Measurements from ENCODE around the gene GAMT.

The GAMT gene

DNA sequence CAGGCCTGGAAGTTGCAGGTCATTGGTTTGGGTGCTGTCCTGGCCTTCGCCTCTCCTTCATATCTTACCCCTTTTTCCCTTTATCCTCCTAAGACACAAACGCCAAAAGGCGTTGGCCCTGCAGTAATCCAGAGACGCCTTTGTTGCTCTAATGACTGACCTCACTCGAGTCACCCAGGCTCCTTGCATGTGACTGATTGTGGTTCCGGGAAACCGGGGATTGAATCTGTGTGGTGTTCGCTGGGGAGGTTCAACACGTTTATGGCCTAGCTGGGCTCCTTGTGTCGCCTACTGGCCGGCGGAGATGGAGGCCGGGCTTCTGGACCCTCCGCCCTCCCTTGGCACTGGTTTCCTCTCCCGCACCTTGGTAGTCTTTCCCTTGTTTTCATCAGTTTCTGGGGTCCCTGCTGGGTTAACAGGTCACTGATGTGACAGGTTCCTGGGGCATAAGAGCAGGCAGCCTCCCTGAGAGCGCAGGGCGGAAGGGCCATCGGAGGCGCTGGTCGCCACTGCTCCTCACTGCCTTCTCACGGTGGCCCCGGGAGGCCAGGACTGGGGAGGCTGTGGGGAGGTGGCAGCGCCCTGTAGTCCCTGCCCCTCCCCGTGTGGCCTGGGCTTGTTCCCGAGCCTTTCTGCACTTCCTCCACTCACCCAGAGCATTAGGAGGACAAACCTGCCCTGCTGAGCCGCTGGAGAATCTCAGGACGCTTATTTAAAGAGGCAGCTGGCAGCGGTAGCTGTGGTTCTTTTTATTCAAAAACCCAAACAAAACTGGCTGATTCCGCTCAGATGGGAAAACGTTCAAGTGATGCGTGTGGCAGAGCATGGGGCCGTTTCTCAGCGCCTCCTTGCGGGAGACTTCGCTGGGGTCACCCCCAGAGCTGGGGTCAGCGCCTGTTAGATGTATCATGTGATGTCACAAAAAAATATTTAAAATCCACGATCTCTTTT, 35.7 kb downstream of the GAMT start:
- DNase-seq (ENCODE audit: low spot score): no peak

DNA sequence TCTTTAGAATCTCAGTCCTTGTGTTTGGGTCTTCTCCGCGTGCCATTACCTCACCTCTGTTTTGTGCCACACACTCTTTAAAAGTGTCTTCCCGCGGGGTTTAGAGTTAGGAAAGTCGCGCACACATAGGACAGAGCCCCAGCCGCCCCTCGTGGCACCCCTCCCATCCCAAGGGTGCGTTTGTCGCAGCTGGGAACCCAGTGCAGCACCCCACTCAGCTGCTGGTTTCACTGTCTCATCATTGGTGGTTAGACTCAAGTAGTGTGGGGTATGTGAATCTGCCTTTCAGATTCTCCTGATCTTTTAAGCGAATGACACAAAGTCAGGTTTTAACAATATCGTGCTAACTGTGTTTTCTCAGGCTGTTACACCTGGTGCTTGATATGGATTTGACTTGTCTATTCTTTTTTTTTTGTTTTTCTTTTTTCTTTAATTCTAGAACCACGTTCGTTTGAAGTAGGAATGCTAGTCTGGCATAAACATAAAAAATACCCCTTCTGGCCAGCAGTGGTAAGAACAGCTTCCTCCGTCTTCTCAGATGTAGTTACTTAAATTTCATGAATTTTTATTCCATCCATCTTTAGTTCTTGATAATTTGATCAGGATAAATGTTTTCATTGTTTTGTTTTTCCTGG, 37.2 kb downstream of the GAMT start:
- no peak for DNase-seq (ENCODE audit: low spot score)

DNA sequence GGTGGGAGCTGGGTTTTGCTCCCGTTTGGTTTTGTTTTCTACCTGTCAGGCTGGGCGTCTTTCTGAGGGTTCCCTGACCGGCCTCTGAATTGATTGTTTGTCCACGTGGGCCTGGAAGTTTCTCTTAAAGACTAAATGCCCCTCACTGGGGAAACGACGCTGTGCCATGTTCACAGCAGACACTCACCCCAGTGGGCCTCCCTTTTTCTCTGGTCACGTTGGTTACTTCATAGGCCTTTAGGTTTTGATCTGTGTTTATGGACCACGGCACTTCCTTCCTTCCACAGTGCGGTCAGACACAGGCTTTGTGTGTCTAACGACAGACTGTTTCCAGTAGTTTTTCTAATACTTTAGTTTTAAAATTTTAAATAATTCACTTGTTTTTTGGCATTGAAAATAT, 37.7 kb downstream of the GAMT start:
- DNase-seq (ENCODE audit: low spot score): no peak

DNA sequence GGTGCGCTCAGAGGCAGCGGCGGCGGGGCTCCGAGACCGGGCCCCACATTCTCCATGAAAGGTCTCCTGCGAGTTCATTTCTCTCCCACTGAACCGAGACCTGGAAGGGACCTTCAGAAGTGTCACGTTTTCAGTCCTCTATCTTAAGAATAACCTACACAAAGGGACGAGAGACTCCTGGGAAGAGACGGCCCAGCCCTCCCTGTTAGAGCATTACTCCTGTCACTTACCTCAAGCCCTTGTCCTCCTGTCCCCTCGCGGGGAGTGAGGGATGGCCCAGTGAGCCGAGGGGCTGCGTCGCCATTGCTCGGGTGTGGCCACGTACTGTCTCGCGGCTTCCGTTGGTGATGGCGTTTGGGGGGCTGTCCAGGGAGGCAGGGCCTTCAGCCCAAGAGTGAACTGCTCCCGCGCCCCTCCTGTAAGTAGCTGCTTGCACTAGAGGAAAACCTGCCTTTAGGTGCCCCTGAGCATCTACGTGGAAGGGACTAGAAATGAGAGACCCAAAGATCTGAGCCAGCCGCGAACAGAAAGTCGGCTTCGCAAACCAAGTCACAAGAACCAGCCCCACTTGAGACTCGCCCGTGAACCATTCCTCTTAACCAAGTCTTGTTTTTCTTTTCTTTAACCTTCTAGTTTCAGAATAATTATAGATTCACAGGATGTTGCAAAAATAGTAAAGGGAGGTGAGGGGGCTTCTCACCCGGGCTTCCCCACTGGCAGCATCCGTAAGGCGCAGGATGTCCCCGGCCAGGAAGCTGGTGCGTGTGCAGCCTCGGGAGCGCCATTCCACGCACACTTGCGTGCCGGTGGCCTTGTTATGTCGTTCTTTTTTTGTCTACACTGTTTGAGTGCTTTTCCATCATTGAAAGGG, 38.7 kb downstream of the GAMT start:
- DNase-seq (ENCODE audit: low spot score): no peak

DNA sequence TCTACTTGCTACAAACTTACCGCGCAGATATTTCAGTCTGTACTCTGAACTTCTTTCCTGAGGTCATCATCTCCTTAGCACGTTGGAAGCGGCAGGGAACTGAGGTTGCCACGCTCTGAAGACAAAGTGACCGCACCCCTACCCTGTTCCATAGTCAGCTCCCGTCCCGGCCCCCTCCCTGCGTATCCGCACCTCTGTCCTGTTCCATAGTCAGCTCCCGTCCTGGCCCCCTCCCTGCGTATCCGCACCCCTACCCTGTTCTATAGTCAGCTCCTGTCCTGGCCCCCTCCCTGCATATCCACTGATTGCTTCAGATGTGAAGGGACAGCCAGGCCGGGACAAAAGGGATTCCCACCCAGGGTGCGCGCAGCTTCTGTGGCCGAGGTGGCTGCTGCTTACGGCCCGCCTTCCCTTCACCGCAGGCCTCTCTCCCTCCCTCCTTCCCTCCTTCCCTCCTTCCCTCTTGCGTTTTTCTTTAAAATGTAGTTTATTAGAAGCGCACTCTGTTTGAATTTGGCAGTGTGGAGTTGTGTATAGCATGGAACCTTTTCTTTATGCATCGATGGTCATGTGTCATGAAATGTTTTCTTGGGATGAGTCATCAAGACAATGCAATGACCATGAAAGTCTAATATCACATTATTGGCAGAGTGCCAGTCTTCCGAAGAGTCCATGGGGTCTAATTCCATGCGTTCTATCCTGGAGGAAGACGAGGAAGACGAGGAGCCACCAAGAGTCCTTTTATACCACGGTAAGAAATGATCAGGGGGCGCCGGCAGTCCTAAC, 39.5 kb downstream of the GAMT start:
- no peak for DNase-seq (ENCODE audit: low spot score)

DNA sequence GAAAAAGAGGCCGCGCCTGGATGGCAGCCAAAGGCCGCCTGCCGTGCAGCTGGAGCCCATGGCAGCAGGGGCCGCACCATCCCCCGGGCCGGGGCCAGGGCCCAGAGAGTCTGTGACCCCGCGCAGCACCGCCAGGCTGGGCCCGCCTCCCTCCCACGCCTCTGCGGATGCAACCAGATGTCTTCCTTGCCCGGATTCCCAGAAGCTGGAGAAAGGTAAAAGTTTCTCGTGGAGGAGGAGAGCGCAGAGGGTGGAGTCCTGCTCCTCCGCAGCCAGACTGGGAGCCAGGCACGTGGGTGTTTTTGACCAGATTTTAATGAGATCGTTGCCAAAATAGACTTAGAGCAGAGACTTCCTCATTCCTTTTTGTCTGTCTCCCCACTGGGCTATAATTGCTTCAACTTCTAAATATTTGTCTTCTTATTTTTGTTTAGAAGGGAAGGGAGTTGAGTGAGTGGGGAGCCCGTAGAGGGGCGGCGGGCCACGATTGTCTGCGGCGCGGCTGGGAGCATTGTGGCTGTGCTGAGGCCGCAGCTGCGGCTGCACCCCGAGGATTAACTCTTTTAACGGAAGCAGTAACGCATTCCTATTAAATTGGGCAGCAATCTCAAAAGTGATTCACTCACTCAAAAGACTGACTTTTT, 40.4 kb downstream of the GAMT start:
- peak; percentile 72 for DNase-seq (ENCODE audit: low spot score)

DNA sequence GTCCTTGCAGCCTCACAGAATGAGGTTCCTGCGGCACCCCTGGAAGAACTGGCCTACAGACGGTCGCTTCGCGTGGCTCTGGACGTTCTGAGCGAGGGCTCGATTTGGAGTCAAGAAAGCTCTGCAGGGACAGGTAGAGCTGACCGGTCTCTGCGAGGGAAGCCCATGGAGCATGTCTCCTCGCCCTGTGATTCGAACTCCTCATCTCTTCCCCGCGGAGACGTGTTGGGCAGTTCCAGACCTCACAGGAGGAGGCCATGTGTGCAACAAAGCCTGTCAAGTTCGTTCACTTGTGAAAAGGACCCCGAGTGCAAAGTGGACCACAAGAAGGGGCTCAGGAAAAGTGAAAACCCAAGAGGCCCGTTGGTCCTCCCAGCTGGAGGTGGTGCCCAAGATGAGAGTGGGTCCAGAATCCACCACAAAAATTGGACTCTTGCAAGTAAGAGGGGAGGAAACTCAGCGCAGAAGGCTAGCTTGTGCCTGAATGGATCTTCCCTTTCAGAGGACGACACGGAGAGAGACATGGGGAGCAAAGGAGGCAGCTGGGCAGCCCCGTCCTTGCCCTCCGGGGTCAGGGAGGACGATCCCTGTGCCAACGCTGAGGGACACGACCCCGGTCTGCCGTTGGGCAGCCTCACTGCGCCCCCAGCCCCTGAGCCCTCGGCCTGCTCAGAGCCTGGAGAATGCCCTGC, 41.1 kb downstream of the GAMT start:
- no peak for DNase-seq (ENCODE audit: low spot score)

DNA sequence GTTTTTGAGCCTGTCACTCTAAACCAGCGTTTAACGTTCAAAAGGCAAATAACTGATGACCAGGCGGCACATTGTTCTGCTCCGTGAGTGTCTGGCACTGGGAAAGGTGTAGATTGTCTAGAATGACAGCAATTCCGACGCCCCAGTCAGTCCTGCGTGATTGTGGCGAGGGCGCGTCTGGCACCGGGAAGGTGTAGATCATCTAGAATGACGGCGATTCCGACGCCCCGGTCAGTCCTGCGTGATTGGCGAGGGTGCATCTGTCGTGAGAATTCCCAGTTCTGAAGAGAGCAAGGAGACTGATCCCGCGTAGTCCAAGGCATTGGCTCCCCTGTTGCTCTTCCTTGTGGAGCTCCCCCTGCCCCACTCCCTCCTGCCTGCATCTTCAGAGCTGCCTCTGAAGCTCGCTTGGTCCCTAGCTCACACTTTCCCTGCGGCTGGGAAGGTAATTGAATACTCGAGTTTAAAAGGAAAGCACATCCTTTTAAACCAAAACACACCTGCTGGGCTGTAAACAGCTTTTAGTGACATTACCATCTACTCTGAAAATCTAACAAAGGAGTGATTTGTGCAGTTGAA, 43.7 kb downstream of the GAMT start:
- no peak for DNase-seq (ENCODE audit: low spot score)

DNA sequence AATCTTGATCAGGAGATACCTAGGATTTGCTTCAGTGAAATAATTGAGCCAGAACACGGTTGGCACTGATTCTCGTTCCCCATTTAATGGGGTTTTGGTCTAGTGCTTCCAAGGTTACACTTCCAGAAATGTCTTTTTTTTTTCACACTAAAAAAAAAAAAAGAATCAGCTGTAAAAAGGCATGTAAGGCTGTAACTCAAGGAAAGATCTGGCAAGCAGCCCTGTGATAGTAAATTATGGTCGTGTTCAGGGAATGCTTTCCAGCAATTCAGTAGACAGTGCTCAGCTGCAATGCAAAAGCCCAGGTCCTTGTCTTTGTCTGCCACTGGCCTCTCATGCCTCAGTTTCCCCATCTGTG, 44.9 kb downstream of the GAMT start:
- DNase-seq (ENCODE audit: low spot score): no peak

DNA sequence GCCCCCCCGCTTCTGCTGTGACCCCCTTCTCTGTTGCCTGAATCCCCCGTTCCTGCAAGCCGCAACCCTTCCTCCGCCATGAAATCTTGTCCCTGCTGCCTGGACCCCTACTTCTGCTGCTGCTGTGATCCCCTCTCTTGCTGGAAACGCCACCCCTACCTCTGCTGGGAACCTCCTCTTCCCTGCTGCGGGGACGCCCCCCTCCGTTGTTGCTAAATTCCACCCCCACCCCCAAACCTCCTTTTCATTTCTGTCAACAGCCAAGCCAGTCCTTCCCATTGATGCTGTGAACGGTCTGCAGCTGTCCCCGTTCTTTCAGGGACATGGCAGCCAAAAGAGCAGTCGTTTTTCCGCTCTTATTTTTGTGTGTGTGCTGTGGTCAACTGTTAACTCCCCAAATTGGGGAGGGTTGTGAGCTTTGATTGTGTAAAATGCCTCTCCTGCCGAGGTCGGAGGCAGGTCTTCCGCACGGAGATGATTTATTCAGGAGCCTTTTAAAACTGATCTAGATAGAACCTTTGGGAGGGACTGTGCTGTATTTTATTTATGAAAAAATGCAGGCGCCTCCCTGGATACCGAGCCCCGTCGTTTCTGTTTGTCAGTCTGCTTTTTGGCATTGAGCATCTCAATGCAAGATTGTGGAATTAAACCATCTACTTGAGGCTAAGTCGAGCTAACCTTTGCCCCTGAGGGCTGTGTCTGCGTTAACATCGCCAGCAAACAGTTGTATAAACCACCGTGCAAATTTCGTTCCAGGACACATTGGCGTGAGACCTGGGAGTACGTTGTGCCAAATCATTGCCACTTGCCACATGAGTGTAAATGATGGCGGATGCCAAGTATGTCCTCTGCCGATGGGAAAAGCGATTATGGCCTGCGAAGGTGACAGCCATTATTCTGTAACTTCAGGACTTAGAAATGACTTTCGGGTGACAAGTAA, 45.5 kb downstream of the GAMT start:
- DNase-seq (ENCODE audit: low spot score): peak; percentile 61

DNA sequence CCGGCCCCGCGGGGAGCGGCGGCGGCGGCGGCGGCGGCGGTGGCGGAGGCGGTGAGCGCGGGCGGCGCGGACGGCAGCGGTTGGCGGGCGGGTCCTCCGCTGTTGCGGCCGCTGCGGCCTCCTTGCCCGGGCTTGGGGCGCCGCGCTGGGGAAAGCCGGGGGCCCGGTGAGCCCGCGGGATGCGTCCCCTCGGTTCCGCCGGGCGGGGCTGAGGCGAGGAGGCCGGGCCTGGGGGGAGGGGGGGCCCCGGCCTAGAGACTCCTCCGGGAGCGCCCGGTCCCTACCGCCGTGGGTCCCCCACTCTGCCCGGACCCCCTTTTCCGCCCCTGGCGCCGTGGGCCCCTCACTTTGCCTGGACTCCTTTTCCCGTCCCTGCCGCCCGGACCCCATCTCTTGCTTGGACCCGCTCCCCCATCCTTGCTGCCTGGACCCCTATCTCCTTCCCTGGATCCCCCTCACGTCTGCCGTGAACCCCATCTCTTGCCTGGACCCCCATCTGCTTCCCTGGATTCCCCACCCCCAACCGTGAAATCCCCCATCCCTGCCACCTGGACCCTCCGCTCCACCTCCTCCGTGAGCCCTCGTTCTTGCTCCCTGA, 46.3 kb downstream of the GAMT start:
- DNase-seq (ENCODE audit: low spot score): no peak

DNA sequence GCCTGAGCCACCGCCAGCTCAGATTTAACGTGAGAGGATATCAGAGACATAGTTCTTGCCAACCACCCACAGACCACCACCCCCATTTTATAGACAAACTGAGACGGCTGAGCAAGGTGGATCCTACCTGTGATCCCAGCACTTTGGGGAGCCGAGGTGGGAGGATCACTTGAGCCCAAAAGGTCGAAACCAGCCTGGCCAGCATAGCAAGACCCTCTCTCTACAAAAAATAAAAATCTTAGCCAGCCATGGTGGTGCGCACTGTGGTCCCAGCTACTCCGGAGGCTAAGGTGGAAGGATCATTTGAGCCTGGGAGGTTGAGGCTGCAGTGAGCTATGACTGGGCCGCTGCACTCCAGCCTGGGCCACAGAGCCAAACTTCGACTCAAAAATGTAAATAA, 48.2 kb downstream of the GAMT start:
- DNase-seq (ENCODE audit: low spot score): no peak

DNA sequence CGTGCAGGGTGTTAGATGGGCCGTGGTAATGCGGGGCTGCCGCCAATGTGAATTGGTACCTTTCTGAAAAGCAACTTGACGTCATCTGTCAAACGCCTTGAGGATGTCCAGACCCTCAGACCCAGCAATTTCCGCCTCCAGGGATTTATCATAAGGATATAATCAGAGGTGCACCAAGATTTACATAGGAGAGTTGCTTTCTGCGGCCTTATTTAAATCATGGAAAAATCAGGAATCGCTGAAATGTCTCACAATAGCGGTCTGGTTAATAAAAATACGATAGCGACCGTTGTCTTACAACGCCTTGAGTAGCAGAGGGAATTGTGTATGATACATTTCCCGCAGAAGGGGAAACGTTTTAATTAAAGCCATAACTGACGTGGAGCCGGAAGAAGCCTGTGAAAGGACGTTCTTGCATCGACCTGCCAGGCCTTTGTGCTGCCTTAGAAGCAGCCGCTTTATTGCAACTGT, 49.9 kb downstream of the GAMT start:
- DNase-seq (ENCODE audit: low spot score): no peak

DNA sequence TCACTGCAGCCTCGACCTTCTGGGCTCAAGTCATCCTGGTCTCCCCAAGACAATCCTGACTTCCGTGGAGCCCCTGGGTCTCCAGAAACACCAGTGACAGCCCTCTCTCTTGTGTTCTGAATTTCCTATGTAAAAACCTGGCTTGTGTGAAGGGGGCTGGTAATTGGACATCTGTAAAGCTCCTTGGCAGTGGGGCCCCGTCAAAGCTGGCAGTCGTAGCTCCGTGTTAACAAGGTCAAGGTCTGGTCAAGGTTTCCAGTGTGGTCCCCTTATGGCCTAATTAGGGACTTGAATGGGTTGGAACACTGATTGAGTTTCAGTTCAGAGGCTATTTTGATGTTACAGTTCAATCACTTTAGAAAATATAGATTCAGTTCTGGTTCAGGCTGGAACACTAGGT, 50.5 kb downstream of the GAMT start:
- DNase-seq (ENCODE audit: low spot score): no peak

DNA sequence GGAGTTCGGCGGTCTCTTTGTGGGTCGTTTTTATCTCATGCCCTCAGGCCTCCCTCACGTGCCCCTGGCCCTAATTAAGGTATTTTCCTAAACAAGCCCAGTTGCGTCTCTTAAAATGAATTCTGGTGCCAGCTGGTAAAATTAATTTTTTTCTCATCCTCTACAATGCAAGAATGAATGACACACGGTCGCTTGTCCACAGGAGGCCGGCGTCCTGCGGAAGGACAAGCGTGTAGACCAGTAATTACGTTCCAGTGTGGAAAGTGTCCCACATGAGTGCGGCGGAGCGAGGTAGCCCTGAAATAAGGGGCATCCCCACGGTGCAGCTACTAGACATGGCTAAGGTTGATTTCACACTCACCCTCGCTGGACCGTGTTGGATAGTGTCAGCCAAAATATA, 52.1 kb downstream of the GAMT start:
- DNase-seq (ENCODE audit: low spot score): no peak

All from pons (tissue), 1 donor.